Measurements from ENCODE around the gene IQSEC3.

IQSEC3 gene

GRCh38 chr12:177980-178828 is 111.6 kb downstream of the IQSEC3 start:
- TF ChIP-seq CTCF (IDR thresholded peaks at IDR 0.05; ENCODE audit: poor library complexity, severe bottlenecking), result no peak
- Histone ChIP-seq H3K4me1 (ENCODE audit: insufficient read depth, poor library complexity, severe bottlenecking) (peaks cover 23% of the 10 kb centered on the region), H3K27ac (ENCODE audit: poor library complexity, severe bottlenecking) (no peak overlapping the region), H3K4me3 (ENCODE audit: severe bottlenecking) (no peak overlapping the region), H3K27me3 (ENCODE audit: insufficient read depth, poor library complexity, severe bottlenecking) (no peaks in the 10 kb centered on the region), H3K9me3 (ENCODE audit: severe bottlenecking) (no peaks in the 10 kb centered on the region), H3K36me3 (ENCODE audit: low read depth) (no peaks in the 10 kb centered on the region)
- ATAC-seq (ENCODE audit: low read depth), result no peak
- no peak for DNase-seq (ENCODE audit: low spot score)

- no peak overlapping the region for H3K4me3 ChIP-seq (ENCODE audit: severe bottlenecking)
- H3K27me3 ChIP-seq (ENCODE audit: insufficient read depth, poor library complexity, severe bottlenecking), result no peaks in the 10 kb centered on the region
- no peak overlapping the region for H3K27ac ChIP-seq (ENCODE audit: poor library complexity, severe bottlenecking)
- DNase-seq (ENCODE audit: low spot score) (no peak), ATAC-seq (ENCODE audit: low read depth) (no peak)
- TF ChIP-seq CTCF (IDR thresholded peaks at IDR 0.05; ENCODE audit: poor library complexity, severe bottlenecking), result no peak
- no peaks in the 10 kb centered on the region for H3K36me3 ChIP-seq (ENCODE audit: low read depth)
- H3K4me1 ChIP-seq (ENCODE audit: insufficient read depth, poor library complexity, severe bottlenecking), result peaks cover 23% of the 10 kb centered on the region
- no peaks in the 10 kb centered on the region for H3K9me3 ChIP-seq (ENCODE audit: severe bottlenecking)
These were observed 112.2 kb downstream of the IQSEC3 start for GRCh38 chr12:178829-179109.

- no peaks in the 10 kb centered on the region for H3K36me3 ChIP-seq (ENCODE audit: low read depth)
- no peaks in the 10 kb centered on the region for H3K9me3 ChIP-seq (ENCODE audit: severe bottlenecking)
- no peak for TF ChIP-seq CTCF (IDR thresholded peaks at IDR 0.05; ENCODE audit: poor library complexity, severe bottlenecking)
- H3K27me3 ChIP-seq (ENCODE audit: insufficient read depth, poor library complexity, severe bottlenecking), result no peaks in the 10 kb centered on the region
- no peak overlapping the region for H3K4me3 ChIP-seq (ENCODE audit: severe bottlenecking)
- H3K27ac ChIP-seq (ENCODE audit: poor library complexity, severe bottlenecking), result no peak overlapping the region
- DNase-seq (ENCODE audit: low spot score), result no peak
- H3K4me1 ChIP-seq (ENCODE audit: insufficient read depth, poor library complexity, severe bottlenecking), result peaks cover 23% of the 10 kb centered on the region
- no peak for ATAC-seq (ENCODE audit: low read depth)
These were observed 112.7 kb downstream of the IQSEC3 start for GRCh38 chr12:179131-179884.

GRCh38 chr12:179885-180284 is 113.3 kb downstream of the IQSEC3 start:
- Histone ChIP-seq H3K4me3 (ENCODE audit: severe bottlenecking) (no peak overlapping the region), H3K27me3 (ENCODE audit: insufficient read depth, poor library complexity, severe bottlenecking) (no peaks in the 10 kb centered on the region), H3K9me3 (ENCODE audit: severe bottlenecking) (no peaks in the 10 kb centered on the region), H3K4me1 (ENCODE audit: insufficient read depth, poor library complexity, severe bottlenecking) (peaks cover 23% of the 10 kb centered on the region), H3K36me3 (ENCODE audit: low read depth) (no peaks in the 10 kb centered on the region), H3K27ac (ENCODE audit: poor library complexity, severe bottlenecking) (no peak overlapping the region)
- no peak for TF ChIP-seq CTCF (IDR thresholded peaks at IDR 0.05; ENCODE audit: poor library complexity, severe bottlenecking)
- DNase-seq (ENCODE audit: low spot score) (no peak), ATAC-seq (ENCODE audit: low read depth) (no peak)

- DNase-seq (ENCODE audit: low spot score), result no peak
- no peak for TF ChIP-seq CTCF (IDR thresholded peaks at IDR 0.05; ENCODE audit: poor library complexity, severe bottlenecking)
These were observed 113.9 kb downstream of the IQSEC3 start for GRCh38 chr12:180445-180844.

More at GRCh38 chr12:180445-180844, 113.9 kb downstream of the IQSEC3 start:
- Histone ChIP-seq H3K27ac (ENCODE audit: poor library complexity, severe bottlenecking) (no peak overlapping the region), H3K36me3 (ENCODE audit: low read depth) (no peaks in the 10 kb centered on the region), H3K27me3 (ENCODE audit: insufficient read depth, poor library complexity, severe bottlenecking) (no peaks in the 10 kb centered on the region), H3K4me3 (ENCODE audit: severe bottlenecking) (no peak overlapping the region), H3K9me3 (ENCODE audit: severe bottlenecking) (no peaks in the 10 kb centered on the region), H3K4me1 (ENCODE audit: insufficient read depth, poor library complexity, severe bottlenecking) (peaks cover 23% of the 10 kb centered on the region)
- no peak for ATAC-seq (ENCODE audit: low read depth)

Data from RWPE2 (cell line).